Measurements from ENCODE around the gene PDK2. TPM values are rescaled to one million over a fixed set of nuclear protein-coding genes. Genes with fewer than 3 reads are reported as not detected.

PDK2 gene
- total RNA-seq, 1 experiment from 2014 or later = 3.3 TPM

DNA sequence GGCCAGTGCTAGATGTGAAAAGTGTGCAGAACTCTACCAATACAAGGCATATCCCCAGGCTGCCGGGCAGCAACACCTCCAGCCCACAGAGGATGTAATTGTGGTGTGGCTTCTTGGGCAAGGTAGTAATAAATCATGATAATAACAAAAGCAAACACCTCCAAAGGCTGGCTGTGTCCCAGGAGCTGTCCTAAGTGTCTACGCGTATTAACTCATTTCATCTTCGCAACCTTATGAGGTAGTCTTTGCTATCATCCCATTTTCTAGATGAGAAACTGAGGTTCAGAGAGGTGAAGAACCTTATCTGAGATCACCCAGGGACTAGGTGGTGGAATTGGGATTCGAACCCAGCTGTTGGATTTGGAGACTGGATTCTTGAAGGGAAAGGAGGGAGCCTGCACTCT is 5.3 kb downstream of the PDK2 start:
- no peak for DNase-seq (ENCODE audit: low read depth)

DNA sequence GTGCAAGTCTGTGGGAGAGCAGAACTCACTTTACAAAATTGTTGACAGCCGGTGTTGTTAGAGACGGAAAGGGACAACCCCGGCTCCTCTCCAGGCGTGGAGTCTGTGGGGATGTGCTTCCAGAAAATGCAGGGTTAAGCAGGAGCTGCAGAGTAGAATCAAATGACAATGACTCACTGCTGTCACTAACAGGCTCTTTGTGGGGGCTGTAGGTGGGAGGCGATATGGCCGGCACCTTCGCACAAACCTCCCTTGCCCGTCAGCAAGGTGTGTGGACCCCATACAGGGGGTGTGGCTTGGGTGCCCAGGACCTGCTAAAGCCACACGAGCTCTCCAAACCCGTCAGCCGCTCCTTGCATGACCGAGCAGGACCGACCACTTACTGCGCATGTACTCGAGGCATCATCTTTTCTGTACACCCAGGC is 5.8 kb downstream of the PDK2 start:
- no peak for DNase-seq (ENCODE audit: low read depth)

DNA sequence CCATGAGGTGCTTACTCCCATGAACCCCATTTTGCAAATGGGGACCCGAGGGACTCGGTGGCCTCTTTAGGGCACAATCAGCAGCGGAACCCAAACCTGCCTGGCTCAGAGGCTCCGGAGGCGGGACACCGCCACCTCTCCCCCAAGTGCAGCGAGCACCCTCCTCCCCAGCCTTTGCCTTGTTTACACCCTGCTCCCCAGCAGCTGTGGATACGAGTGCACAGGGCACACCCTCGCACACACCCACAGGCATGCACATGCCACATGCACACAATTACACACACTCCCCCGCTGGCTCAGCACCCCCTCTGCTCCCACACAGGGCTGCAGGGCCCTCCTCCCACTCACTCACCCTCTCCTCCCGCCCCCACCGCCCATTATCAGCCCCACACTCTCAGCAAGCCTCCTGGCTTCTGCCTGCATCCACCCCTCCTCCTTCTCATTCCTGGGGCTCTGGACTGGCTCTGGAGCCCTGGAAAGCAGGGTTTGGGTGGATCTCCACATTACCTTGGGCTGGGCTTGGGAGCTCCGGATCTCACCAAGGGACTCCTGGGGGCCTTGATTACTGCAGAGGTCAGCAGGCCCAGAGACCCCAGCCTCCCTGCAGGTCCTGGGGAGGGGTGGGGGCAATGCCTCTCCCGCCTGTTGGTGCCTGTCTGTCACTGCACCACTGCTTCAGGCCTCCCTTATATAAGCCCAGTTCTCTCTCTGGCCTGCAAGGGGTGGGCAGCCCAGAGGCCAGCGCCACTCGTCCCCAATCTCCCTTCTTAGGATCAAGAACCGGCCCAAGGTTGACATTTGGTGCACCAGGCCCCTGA is 6.4 kb downstream of the PDK2 start:
- no peak for DNase-seq (ENCODE audit: low read depth)

DNA sequence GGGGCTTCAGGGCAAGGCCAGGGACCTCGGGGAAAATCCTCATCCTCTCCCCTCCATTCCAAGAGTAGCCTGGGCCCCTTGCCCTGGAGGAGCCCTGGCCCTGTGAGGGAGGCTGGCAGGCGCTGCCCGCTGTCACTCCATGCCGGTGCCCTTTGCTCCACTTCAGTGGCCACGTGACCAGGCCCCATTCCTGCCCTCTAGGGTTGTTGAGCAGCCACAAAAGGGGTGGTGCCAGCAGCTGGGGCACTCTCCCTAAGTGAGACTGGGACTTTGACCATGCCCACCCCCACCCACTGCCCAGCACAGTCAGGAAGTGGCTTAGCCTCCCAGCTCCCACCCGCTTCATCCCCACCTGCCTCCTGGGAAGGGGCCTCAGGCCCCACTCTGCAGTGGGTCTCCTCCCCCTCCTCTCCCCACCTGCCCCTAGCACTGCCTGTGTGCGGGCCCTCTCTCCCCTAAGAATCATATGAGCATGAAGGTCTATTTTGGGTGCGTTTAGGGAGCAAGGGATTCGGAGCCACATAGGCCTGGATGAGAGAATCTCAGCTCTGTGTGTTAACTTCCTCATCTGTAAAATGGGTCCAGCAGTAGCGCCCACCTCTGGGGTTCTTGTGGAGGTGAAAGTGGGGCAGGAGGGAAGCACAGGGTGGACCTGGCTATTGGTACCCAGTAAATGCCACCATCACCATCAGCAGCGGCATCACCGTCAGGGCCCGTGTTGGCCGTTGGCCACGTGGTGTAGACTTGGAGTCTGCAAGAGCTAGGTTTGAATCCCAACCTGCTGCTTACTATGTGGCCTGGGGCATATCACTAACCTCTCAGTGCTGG is 7.2 kb downstream of the PDK2 start:
- DNase-seq (ENCODE audit: low read depth) = no peak

DNA sequence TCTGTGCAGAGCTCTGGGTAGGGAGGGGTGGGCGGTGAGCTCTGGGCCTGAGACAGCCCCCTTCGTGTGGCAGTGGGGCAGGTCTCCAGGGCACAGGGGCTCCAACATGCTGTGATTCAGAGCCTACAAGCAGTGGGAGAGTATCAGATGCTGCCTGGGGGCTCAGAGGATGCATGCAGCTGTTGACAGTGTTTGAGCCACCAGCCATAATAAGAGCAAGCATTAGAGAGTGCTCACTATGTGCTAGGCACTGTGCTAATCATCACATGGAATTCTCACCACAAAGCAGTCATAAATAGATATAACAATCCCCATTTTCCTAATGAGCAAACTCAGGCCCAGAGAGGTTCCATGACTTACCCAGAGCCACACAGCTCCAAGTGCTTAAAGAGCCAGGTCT is 8.1 kb downstream of the PDK2 start:
- no peak for DNase-seq (ENCODE audit: low read depth)

DNA sequence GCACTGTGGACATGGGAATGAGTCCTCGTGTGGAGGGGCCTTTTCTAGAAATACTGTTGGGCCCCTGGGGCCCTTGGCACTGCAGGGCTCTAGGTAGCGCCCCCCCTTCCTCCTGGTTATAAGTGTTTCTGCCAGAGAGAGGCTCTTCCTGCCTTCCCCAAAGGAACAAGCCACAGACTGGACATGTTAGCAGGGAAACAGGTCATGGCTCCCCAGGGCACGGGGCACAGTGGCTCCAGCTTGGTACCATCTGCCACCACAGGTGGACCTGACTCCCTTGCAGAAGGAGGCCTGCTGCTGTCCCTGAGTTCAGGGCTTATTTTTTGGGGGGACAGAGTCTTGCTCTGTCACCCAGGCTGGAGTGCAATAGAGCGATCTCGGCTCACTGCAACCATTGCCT is 8.8 kb downstream of the PDK2 start:
- DNase-seq (ENCODE audit: low read depth) = no peak

DNA sequence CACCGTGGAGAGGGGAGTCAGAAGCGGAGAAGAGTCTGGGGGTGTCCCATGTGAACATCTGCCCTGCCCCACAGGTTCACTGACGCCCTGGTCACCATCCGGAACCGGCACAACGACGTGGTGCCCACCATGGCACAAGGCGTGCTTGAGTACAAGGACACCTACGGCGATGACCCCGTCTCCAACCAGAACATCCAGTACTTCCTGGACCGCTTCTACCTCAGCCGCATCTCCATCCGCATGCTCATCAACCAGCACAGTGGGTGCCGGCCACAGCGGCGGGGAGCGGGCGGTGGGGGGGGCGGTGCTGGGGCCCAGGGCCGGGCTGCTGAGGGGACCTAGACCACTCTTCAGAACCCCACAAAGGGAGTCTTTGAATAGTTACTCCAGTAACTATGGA is 10.7 kb downstream of the PDK2 start:
- no peak for DNase-seq (ENCODE audit: low read depth)

DNA sequence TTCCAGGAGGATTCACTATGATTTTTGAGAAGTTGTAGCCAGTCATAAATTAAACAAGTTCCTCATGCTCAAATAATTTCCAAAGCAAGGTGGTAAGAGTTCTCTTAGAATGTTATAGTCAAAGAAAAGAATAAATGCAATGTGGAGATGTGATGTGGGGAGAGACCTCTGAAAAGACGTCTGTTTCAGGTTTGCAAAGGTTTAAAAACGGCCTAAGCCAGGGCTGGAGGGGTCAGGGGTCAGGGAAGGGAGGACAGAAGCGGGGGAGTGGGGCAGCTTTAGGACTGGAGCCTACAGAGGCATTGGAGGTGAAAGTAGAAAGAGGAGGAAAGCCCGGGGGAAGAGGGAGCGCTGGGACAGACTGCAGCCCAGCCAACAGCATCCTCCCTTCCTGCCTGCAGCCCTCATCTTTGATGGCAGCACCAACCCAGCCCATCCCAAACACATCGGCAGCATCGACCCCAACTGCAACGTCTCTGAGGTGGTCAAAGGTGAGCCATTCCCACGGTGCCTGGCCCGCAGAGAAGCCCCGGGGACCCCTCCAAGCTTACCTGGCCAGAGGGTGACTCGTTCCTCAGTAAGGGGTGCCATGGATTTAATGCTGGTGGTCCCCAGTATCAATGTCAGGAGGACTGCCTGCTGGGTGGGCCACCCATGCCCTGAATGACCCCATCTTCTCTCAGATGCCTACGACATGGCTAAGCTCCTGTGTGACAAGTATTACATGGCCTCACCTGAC is 11.4 kb downstream of the PDK2 start:
- no peak for DNase-seq (ENCODE audit: low read depth)

DNA sequence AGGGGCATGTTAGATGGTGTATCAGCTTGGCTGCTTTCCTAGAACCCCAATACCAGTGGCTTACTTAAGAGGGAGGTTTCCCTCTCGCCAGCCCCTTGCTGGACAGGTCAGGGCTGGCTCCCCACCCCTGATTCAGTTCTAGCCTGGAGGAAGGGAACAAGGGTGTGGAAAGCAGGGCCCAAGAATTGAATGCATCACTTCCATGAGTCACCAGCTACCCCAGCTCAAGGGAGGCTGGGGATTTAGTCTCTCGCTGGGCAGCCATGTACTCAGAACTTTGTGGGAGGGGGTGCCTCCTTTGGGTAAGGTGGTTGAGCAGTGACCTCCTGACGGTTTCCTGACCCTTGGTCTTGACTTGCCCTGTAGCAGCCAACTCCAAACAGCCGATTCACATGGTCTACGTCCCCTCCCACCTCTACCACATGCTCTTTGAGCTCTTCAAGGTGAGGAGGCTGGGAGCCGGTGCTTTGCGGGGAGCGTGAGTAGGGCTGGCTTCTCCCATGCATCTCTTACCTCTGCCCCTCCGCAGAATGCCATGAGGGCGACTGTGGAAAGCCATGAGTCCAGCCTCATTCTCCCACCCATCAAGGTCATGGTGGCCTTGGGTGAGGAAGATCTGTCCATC is 12.8 kb downstream of the PDK2 start:
- DNase-seq (ENCODE audit: low read depth) = peak; percentile 71

DNA sequence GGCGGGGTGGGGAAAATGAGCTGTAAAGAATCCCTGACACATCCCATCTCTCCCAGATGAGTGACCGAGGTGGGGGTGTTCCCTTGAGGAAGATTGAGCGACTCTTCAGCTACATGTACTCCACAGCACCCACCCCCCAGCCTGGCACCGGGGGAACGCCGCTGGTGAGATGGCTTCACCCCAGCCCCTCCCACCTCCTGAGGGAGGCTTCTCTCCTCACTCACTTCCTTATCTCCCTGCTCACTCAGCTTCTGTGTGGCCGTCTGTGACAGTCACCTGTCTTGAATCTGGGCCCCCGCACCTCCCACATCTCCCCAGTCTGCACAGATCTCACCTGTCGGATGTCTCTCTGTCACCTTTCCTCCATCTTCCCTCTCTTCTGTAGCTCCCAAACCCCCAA is 13.4 kb downstream of the PDK2 start:
- no peak for DNase-seq (ENCODE audit: low read depth)

DNA sequence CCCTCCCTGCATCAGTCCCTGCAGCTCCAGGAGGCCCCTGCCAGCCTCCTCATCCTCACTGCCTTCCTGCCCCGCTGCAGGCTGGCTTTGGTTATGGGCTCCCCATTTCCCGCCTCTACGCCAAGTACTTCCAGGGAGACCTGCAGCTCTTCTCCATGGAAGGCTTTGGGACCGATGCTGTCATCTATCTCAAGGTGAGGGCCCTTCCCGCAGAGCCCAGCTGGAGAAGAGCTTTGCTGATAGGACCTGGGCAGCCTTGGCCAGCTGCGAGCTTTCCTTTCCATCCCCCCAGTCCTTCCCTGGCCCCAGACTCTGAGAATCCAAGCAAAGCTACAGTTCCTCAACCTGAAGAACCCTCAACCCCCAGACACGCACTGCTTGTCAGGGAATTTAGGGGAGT is 14.1 kb downstream of the PDK2 start:
- DNase-seq (ENCODE audit: low read depth) = no peak

DNA sequence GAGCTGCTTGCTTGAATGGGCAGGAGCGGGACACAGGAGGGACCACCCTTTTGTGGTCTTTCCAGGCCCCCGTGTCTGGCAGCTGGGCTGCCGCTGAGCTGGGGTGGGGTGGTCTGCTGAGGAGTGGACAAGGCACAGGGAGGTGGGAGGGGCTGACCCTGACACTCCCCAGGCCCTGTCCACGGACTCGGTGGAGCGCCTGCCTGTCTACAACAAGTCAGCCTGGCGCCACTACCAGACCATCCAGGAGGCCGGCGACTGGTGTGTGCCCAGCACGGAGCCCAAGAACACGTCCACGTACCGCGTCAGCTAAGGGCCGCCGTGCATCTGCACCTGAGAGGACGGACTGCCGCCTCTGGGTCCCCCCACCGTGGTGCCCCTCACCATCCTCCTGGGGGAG is 14.6 kb downstream of the PDK2 start:
- DNase-seq (ENCODE audit: low read depth) = no peak

DNA sequence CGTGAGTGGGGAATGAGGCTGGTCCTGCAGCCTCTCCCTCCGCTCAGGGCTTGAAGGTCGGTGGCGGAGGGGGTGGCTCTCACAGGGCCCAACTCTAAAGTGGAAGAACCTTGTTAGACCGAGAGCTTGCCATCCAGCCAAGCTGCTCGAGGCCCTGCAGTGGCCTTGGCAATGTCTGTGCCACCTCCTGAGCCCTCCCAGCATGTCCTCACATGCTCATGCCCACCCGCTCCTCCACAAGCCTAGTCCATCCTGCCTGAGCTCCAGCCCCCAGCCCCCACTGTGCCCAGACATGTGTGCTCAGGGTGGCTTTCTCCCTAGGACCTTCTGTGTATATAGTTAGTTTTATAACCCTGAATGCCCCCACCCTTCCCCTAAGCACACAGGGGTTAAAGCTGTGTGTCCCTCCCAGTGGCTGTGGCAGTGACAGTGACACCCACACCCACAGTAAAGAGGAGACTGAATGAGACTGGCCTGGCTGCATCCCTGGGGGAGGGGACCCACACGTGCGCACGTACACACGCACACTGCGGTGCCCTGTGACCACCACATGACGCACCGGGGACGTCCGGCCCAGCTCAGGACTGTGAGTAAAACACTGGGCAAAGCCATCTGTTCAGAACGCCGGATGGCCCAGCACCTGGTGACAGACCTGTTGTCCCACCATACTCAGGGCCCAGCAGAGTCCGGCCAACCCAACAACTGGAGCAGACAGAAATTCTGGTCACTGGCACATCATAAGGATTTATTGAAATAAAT is 15.6 kb downstream of the PDK2 start:
- DNase-seq (ENCODE audit: low read depth) = no peak

DNA sequence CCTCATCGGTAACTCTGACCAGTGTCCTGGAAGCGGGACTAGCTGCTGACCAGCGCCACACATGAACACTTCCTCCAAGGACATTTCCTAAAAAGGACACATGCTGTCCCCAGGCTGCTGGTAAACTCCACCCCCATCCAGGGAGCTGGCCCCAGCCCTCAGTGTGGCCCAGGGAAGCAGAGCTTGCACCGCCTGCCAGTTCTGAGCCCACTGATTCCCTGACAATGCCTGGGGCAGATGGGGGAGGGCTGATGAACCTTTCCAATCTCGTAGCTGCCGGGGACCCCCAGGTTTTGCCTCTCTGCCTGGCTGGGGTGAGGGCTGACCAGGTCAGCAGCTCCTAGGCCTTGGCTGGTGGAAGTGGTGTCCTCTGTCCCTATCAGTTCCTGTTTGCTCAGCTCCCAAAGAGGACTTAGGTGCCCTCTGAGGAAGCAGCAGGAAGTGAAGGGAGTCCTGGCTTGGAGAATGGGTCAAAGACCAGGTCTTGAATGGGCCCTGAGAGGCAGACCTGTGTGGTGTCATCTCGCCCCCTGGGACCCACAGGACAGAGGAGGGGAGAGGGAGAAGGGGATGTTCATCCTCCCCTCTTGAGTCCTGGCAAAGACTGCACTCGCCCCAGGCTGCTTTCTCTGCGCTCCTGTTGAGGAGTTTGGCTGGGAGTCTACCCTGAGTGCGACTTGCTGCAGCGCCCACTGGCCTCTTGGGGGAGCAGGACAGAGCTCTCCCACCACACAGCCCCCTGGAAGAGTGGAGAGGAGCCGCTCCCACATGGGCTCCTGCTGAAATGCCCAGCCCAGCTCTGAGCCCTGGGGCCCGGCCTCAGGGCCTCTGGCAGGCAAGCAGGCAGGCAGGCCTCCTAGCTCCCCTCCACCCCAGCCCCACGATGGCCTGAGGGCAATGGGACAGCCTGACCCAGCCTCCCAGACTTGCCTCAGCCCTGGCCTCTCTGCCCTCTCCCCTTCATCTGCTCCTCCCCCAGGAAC is 16.8 kb downstream of the PDK2 start:
- no peak for DNase-seq (ENCODE audit: low read depth)

DNA sequence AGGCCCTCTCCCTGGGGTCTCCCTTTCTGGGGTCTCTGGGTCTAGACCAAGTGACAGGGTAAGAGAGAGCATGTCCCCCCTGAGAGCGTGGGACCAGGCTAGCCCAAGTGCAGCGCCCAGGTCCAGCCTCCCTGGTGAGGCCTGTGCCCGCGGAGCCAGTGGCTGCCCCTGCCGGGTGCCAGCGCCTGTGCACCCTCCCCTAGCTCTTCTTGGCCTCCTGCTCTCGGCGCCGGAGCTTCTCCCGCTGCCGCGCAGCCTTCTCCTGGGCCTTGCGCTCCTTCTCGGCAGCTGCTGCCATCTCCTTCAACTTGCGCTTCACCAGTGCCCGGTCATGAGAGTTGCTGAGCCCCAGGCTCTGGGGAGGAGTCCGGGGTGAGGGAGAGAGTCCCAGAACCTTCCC is 17.5 kb downstream of the PDK2 start:
- DNase-seq (ENCODE audit: low read depth) = no peak

DNA sequence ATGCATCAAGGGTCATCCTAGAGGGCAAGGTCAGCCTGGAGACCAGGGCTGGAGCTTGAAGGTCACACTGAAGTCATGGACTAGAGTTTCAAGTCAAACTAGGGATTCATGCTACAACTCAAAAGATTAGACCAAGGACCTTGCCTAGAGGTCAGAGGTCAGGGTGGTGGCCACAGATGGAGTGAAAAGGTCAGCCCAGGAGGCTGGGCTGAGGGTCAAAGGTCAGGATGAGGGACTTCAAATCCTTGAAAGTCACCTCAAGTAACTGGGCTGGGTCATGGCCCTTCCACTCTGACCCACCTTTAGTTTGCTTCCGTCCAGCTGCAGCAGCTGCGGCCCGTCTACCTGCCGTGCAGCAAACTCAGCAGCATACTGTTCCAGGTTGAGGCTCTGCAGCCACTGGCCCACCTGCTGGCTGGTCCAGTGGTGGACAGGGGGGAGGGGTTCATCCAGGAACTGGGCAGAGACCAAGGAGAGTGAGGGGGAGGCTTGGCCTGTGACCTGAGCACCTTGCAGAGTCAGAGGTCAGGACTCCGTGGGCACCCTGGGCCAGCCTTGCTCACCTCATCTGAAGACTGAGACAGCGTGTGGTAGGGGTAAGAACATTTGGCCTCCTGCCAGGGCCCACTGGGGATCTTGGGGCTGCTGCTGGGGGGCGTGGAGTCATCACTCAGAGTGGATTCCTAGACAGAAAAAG is 18.6 kb downstream of the PDK2 start:
- DNase-seq (ENCODE audit: low read depth) = no peak

DNA sequence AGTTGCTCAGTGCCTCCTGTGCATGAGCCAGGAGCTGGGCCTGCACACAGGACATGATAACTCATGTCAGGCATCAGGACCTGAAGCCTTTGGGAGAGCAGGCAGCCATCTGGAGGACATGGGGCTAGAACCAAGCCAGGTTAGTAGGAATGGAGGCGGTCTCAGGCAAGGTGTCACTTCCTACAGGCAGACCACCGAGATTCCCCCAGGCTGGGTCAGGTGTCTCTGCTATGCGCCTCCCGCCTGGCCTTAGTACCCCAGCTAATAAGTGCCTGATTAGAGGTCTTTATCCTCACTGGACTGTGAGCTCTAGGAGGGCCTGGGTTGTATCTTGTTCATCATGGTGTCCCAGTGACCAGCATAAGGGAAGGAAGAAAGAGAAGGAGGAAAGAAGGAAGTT is 19.2 kb downstream of the PDK2 start:
- no peak for DNase-seq (ENCODE audit: low read depth)

DNA sequence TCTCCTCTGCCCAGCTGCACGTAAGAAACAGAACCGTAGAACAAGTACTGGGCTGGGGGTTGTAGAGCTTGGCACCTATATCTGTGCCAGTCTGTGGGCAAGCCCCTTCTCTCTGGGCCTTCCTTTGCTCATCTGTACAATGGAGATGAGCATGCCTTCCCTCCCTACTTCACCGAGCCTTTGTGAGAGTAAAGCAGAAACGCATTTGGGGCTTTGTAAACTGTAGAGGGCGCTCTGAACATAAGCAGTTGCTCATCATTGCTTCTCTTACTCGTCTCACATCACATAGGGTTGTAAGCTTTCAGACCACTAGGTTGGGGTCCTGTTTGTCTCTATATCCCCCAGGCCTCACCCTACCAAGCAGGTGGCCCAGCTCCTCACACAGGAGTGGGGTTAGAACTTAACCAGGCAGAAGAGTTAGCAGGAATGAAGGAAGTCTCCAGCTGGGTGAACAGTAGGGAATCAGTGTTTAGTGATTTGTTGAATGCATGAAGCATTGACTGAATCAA is 19.8 kb downstream of the PDK2 start:
- peak; percentile 47 for DNase-seq (ENCODE audit: low read depth)

DNA sequence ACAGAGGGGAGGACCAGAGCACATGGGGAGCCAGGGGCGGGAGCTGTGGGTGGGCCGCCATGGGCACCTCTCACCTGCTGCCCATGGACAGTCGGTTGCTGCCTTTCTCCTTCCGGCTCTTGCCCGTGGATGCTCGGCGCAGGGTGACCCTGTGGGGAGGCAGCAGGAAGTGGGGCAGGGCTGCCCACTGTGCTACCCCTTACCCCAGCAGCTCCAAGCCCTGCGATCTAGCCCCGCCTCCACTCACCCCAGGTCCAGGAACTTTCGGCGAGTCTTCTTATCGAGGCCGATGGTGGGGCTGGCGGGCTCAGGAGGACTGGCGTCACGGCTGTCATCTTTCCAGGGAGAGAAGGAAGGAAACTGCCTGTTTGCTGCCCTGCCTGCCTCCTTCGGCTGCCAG is 20.6 kb downstream of the PDK2 start:
- no peak for DNase-seq (ENCODE audit: low read depth)
